HepG2 (cell line): ENCODE data around the gene MUTYH. TPM values are rescaled to one million over a fixed set of nuclear protein-coding genes. Genes with fewer than 3 reads are reported as not detected.

Experiments
- ATAC-seq: fragments of 200-7000 bp; cut with Tn5 transposase; 3 replicates; pipeline ENCODE4 v1.9.1; 2020; ENCODE audit warnings: mild to moderate bottlenecking, moderate library complexity
- BruUV-seq: library from RNA; stranded (reverse); fragments of 400-500 nt; replicated peaks from 2 replicates; lab custom pipeline; 2021; lab: Mats Ljungman, UMichigan
- CTCF ChIA-PET: fragments of 300-600 bp; formaldehyde crosslinking; extraction: SDS; loops from one replicate; lab custom pipeline; 2021; ENCODE audit warnings: low total read pairs, inconsistent platforms, low intra/inter-chr PET ratio; lab: Yijun Ruan, JAX
- POLR2A ChIA-PET: fragments of 350-600 bp; sonication (Branson Sonifier 250); formaldehyde crosslinking; loops from one replicate; lab custom pipeline; 2020; ENCODE audit warnings: antibody characterized with exemption, inconsistent platforms; lab: Yijun Ruan, JAX
- DNase-seq: peaks from one replicate; pipeline ENCODE4 v3.0.0-alpha.2; 2015; ENCODE audit warnings: low spot score
- FAIRE-seq: peaks from 3 replicates; lab custom pipeline; 2011; peaks lifted over from hg19 to GRCh38; lab: Jason Lieb, UNC
- H2AFZ ChIP-seq: one replicate; pipeline ENCODE4 v1.6.1; 2011; ENCODE audit warnings: low read length, inconsistent platforms
- H3K27ac ChIP-seq: fragments of 300-600 bp; 3 replicates; pipeline ENCODE4 v1.8.0; 2011; ENCODE audit warnings: mixed run types, mild to moderate bottlenecking, mixed read lengths, low read length, inconsistent platforms; ENCODE audit not compliant: insufficient read depth; ENCODE audit errors: extremely low read length
- H3K27me3 ChIP-seq, 2 experiments: fragments of 200-600 bp in 1 of 2; 2 replicates in 1 of 2; 3 replicates in 1 of 2; pipeline versions ENCODE4 v1.6.0 to v1.8.0; 2011; ENCODE audit warnings: low read length in 2 of 2, mild to moderate bottlenecking in 2 of 2, moderate library complexity in 2 of 2, inconsistent platforms in 1 of 2; ENCODE audit not compliant: insufficient read depth in 2 of 2, control insufficient read depth in 1 of 2
- H3K36me3 ChIP-seq, 2 experiments: fragments of 200-600 bp in 1 of 2; replicated peaks in 1 of 2; 2 replicates in 1 of 2; 3 replicates in 1 of 2; pipeline versions ENCODE4 v1.5.1 to v1.8.0; 2011; ENCODE audit warnings: low read length in 2 of 2, inconsistent platforms in 1 of 2; ENCODE audit not compliant: insufficient read depth in 2 of 2, control insufficient read depth in 1 of 2
- H3K4me1 ChIP-seq: 2 replicates; pipeline ENCODE4 v1.5.1; 2012; ENCODE audit warnings: low read length, inconsistent platforms; ENCODE audit not compliant: insufficient read depth
- H3K4me2 ChIP-seq: 2 replicates; pipeline ENCODE4 v1.6.0; 2011; ENCODE audit warnings: low read depth, low read length, inconsistent platforms
- H3K4me3 ChIP-seq, 3 experiments: fragments of 200-600 bp in 1 of 3; sonication (generic), shearing (Covaris generic) in 1 of 3; replicated peaks in 1 of 3; 2 replicates each; pipeline ENCODE4 v1.5.1; 2011 to 2016; ENCODE audit warnings: low read length in 3 of 3, inconsistent platforms in 2 of 3, low read depth in 2 of 3, mild to moderate bottlenecking in 2 of 3, control low read depth in 1 of 3, mixed read lengths in 1 of 3; ENCODE audit not compliant: insufficient read depth in 1 of 3
- H3K79me2 ChIP-seq: one replicate; pipeline ENCODE4 v1.6.1; 2011; ENCODE audit warnings: low read length, inconsistent platforms; ENCODE audit not compliant: insufficient read depth
- H3K9ac ChIP-seq: 2 replicates; pipeline ENCODE4 v1.6.0; 2011; ENCODE audit warnings: mild to moderate bottlenecking, low read depth, low read length, inconsistent platforms; ENCODE audit not compliant: insufficient read depth
- H3K9me3 ChIP-seq: 2 replicates; pipeline ENCODE4 v1.5.1; 2012; ENCODE audit warnings: mild to moderate bottlenecking, low read length
- H4K20me1 ChIP-seq: 2 replicates; pipeline ENCODE4 v1.6.0; 2011; ENCODE audit warnings: inconsistent platforms, mild to moderate bottlenecking, low read length, moderate library complexity; ENCODE audit not compliant: insufficient read depth
- CEBPB ChIP-seq: IDR thresholded peaks from 2 replicates; pipeline ENCODE4 v1.6.1; 2011; ENCODE audit warnings: low read depth, low read length, improper control_type of control experiment, borderline replicate concordance
- LCORL ChIP-seq, 2 experiments: fragments of 450-650 bp in 1 of 2; sonication (generic) in 1 of 2; formaldehyde crosslinking in 1 of 2; IDR thresholded peaks; 2 replicates each; pipeline versions ENCODE4 v1.5.0 to v1.6.1; 2017 to 2020; ENCODE audit warnings: antibody characterized with exemption in 1 of 2, missing genetic modification reagents in 1 of 2
- MAFF ChIP-seq: IDR thresholded peaks from 2 replicates; pipeline ENCODE4 v1.6.1; 2011; ENCODE audit warnings: low read depth, low read length, improper control_type of control experiment
- MATR3 ChIP-seq: sonication (generic); formaldehyde crosslinking; IDR thresholded peaks from 2 replicates; pipeline ENCODE4 v1.4.0; 2020; ENCODE audit warnings: missing genetic modification reagents
- ZNF296 ChIP-seq: sonication (generic); formaldehyde crosslinking; conservative IDR thresholded peaks from 2 replicates; pipeline ENCODE4 v1.5.0; 2020; ENCODE audit warnings: mild to moderate bottlenecking, missing genetic modification reagents
- ZNF33B ChIP-seq: sonication (generic); formaldehyde crosslinking; IDR thresholded peaks from 2 replicates; pipeline ENCODE4 v1.5.1; 2020; ENCODE audit warnings: mild to moderate bottlenecking, missing genetic modification reagents
- ZNF383 ChIP-seq: sonication (generic); formaldehyde crosslinking; IDR thresholded peaks from 2 replicates; pipeline ENCODE4 v1.4.0; 2020; ENCODE audit warnings: missing genetic modification reagents, mild to moderate bottlenecking, borderline replicate concordance
- ZNF432 ChIP-seq: sonication (generic); formaldehyde crosslinking; IDR thresholded peaks from 2 replicates; pipeline ENCODE4 v1.5.0; 2020; ENCODE audit warnings: missing genetic modification reagents, mild to moderate bottlenecking, borderline replicate concordance
- ZNF563 ChIP-seq: sonication (generic); formaldehyde crosslinking; IDR thresholded peaks from 2 replicates; pipeline ENCODE4 v1.8.0; 2022; ENCODE audit warnings: mild to moderate bottlenecking, moderate library complexity, missing genetic modification reagents
- ZNF652 ChIP-seq: IDR thresholded peaks from 2 replicates; pipeline ENCODE4 v1.6.1; 2016; ENCODE audit warnings: low read depth, borderline replicate concordance
- WGBS: methylation state at CpG from one replicate; pipeline ENCODE4 v1.1.6; 2017; ENCODE audit warnings: low lambda C conversion rate; 5-methylcytosine and 5-hydroxymethylcytosine counted together
- in situ Hi-C: cut with HindIII; loops from 2 replicates; pipeline ENCODE4 v1.10.0; 2017; ENCODE audit warnings: low pct_unique_long_range_greater_than_20kb; ENCODE audit not compliant: extremely low pct_ligation_motif_present
- intact Hi-C: fragments of 100-400 bp; cut with micrococcal nuclease; formaldehyde crosslinking; loops from one replicate; pipeline ENCODE4 v1.10.0; 2022; ENCODE audit not compliant: unreplicated experiment
- polyA plus RNA-seq, 8 experiments: library from polyadenylated mRNA; depleted of rRNA in 3 of 8; stranded (reverse) in 7 of 8; unstranded in 1 of 8; fragments of >200 nt; fragmentation: Illumina TruSeq in 4 of 8; extraction: Trizol in 4 of 8; gene quantifications; 2 replicates each; pipeline versions ENCODE4 v1.2.1 to v1.2.3, GENCODE V29; 2011 to 2016; ENCODE audit warnings: low read depth in 4 of 8, missing spikeins in 1 of 8, mixed read lengths in 1 of 8; ENCODE audit not compliant: insufficient read depth in 1 of 8
- total RNA-seq, 5 experiments: library from RNA; depleted of rRNA; stranded (reverse); fragments of >200 nt; fragmentation: Illumina TruSeq; extraction: Trizol; gene quantifications; 2 replicates each; pipeline ENCODE4 v1.2.3, GENCODE V29; 2016; ENCODE audit warnings: low read depth in 1 of 5
- TF ChIP-seq, protein P1 (sequence below), 2 experiments: fragments of 450-650 bp in 1 of 2; sonication (generic) in 1 of 2; formaldehyde crosslinking; IDR thresholded peaks; 2 replicates each; pipeline versions ENCODE4 v1.5.0 to v1.8.0; 2020 to 2022; ENCODE audit warnings: mild to moderate bottlenecking in 1 of 2, missing genetic modification reagents in 1 of 2

Gene MUTYH
- total and polyA plus RNA-seq, 2 of the 13 experiments (the other 11 are each of a cell fraction or from before 2014, with no cell fraction given), result 16.3 to 17.1 TPM

DNA sequence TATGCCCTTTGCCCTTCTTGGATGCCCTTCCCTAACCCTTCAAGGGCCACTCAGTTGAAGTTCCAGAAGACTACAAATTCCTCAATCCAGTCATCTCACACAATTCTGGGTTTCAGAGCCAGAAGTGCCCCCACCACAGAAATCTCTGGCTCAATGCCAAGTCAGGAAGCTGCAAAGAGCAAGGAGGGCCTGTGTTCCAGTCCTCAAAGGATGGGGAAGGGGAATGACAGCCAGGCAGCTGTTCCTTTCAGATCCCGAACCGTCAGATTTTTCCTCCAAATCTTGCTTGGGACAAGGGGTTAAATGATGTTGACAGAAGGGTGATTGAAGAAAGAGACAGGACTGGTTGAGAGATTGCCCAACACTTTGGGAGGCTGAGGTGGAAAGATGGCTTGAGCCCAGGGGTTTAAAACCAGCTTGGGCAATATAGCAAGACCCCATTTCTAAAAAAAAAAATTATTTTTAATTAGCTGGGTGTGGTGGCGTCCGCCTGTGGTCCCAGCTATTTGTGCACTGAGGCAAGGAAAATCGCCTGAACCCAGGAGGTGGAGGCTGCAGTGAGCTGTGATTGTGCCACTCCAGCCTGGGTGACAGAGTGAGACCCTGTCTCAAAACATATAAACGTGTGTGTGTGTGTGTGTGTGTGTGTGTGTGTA is 14.3 kb downstream of the MUTYH start:
- in situ Hi-C loops (no loop called here), intact Hi-C loops (no loop called here)
- H3K9me3 ChIP-seq, result no peaks in the 10 kb centered on the region
- H3K36me3 ChIP-seq, result peaks cover 0 to 12% of the 10 kb centered on the region in 2 experiments; a peak in 2 of 5 replicates
- no peak overlapping the region for H3K9ac ChIP-seq
- no peak overlapping the region for H3K4me2 ChIP-seq
- H4K20me1 ChIP-seq, result no peaks in the 10 kb centered on the region
- H2AFZ ChIP-seq, result no peak overlapping the region
- no peak for DNase-seq
- no TSS peak for BruUV-seq
- ChIA-PET CTCF (no interaction called here), POLR2A (no interaction called here)
- no peak overlapping the region for H3K4me3 ChIP-seq
- H3K79me2 ChIP-seq, result no peaks in the 10 kb centered on the region
- H3K27me3 ChIP-seq, result no peaks in the 10 kb centered on the region
- TF ChIP-seq ZNF432 (CRISPR knock-in tag), result no peak
- TF ChIP-seq ZNF563 (CRISPR knock-in tag), result no peak
- peak; percentile 49; the same call in 1 of the 2 replicates for TF ChIP-seq CEBPB
- TF ChIP-seq ZNF296 (CRISPR knock-in tag), result no peak
- no peak for TF ChIP-seq MATR3 (CRISPR knock-in tag)
- TF ChIP-seq LCORL (IDR thresholded peaks at IDR 0.05), result peak; percentile 80; the same call in 1 of the 2 replicates
- TF ChIP-seq LCORL (CRISPR knock-in tag; IDR thresholded peaks at IDR 0.05), result no peak
- no peak for TF ChIP-seq ZNF33B
- TF ChIP-seq ZNF383 (CRISPR knock-in tag), result no peak
- TF ChIP-seq, protein P1, sequence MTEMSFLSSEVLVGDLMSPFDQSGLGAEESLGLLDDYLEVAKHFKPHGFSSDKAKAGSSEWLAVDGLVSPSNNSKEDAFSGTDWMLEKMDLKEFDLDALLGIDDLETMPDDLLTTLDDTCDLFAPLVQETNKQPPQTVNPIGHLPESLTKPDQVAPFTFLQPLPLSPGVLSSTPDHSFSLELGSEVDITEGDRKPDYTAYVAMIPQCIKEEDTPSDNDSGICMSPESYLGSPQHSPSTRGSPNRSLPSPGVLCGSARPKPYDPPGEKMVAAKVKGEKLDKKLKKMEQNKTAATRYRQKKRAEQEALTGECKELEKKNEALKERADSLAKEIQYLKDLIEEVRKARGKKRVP (CRISPR knock-in tag; IDR thresholded peaks at IDR 0.05), result no peak
- no peak for TF ChIP-seq MAFF
- TF ChIP-seq ZNF652 (CRISPR knock-in tag), result 0 out of 2 replicates have a peak, but pooled peaks have one; percentile 12
- FAIRE-seq, result no peak
- ATAC-seq, result no peak
- H3K27ac ChIP-seq, result no peak overlapping the region
- WGBS, result 68% methylated on average over 6 of the region's 6 CpGs
- H3K4me1 ChIP-seq, result peaks cover 7% of the 10 kb centered on the region
